ENCODE measurements around the gene TRIOBP. TPM values are rescaled to one million over a fixed set of nuclear protein-coding genes. Genes with fewer than 3 reads are reported as not detected.
A peak's percentile ranks its signal among the peaks of the same experiment; 100 is the strongest.

The TRIOBP gene
- total and polyA plus RNA-seq, 7 experiments from 2014 or later: 6.7 to 43.0 (median 22.9) TPM

- intact Hi-C loops (cut with micrococcal nuclease): no loop called here
Observed at GRCh38 chr22:37664249-37665101, 32.4 kb upstream of the TRIOBP start.

DNA sequence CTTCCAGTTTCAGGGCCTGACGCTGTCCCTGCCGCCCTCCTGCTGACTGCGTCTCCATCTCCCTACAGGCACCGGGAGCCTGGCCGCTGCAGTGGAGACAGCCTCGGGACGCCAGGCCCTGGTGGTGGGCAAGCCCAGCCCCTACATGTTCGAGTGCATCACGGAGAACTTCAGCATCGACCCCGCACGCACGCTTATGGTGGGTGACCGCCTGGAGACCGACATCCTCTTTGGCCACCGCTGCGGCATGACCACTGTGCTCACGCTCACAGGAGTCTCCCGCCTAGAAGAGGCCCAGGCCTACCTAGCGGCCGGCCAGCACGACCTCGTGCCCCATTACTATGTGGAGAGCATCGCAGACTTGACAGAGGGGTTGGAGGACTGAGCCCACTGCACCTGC lies 31.4 kb upstream of the TRIOBP start:
- POLR2A ChIA-PET: interaction anchor here (7.9 kb wide), 1 partner anchor 11 kb away, joined by 73 read pairs; the partner anchor contains the start of gene LGALS1

More at GRCh38 chr22:37664249-37665101, 32.4 kb upstream of the TRIOBP start:
- peaks cover 0 to 13% (median 0%) of the 10 kb centered on the region in 3 experiments for H3K36me3 ChIP-seq (ENCODE audit: control insufficient read depth in 2 of 3, insufficient read depth in 3 of 3, low read length in 3 of 3)
- no peaks in the 10 kb centered on the region for H3K27me3 ChIP-seq (ENCODE audit: control insufficient read depth in 2 of 2, insufficient read depth in 2 of 2, low read length in 2 of 2)
- CTCF ChIA-PET: interaction anchor here (0.6 to 2.0 kb wide), 4 partner anchors 16 to 151 kb away, joined by 3 to 14 read pairs (median 4); no protein-coding TSS in a partner anchor
- Mint-ChIP-seq H3K27me3 (no peaks in the 10 kb centered on the region), H3K9me3 (no peaks in the 10 kb centered on the region), H3K36me3 (peaks cover 0 to 4% (median 0%) of the 10 kb centered on the region in 5 donors), H3K4me3 (no peak overlapping the region), H3K4me1 (peaks cover 20 to 35% (median 31%) of the 10 kb centered on the region in 7 donors), H3K27ac (no peak overlapping the region)
- POLR2A ChIA-PET: interaction anchor here (1.2 to 7.9 kb wide), 2 partner anchors 8 to 12 kb away, joined by 3 to 73 read pairs; partner anchors contain the start of gene LGALS1
- H3K4me1 ChIP-seq (ENCODE audit: control insufficient read depth in 2 of 2, insufficient read depth in 2 of 2, low read length in 2 of 2): peaks cover 12 to 16% of the 10 kb centered on the region in 2 donors
- DNase-seq: no peak
- ATAC-seq: no peak
- H3K4me3 ChIP-seq (ENCODE audit: low read length): no peak overlapping the region
- no peaks in the 10 kb centered on the region for H3K9me3 ChIP-seq (ENCODE audit: control insufficient read depth in 2 of 3, low read length in 3 of 3)
- no peak overlapping the region for H3K27ac ChIP-seq (ENCODE audit: low read depth, low read length)

GRCh38 chr22:37669586-37669985 lies 27.3 kb upstream of the TRIOBP start:
- peaks cover 0 to 1% (median 0%) of the 10 kb centered on the region in 11 donors for H3K9me3 Mint-ChIP-seq
- intact Hi-C loops (cut with micrococcal nuclease): no loop called here
- no peaks in the 10 kb centered on the region for H3K27me3 Mint-ChIP-seq
- H3K27ac ChIP-seq (ENCODE audit: low read depth, low read length): no peak overlapping the region
- peaks cover 3 to 21% of the 10 kb centered on the region in 2 donors for H3K4me1 ChIP-seq (ENCODE audit: control insufficient read depth in 2 of 2, insufficient read depth in 2 of 2, low read length in 2 of 2)
- H3K27ac Mint-ChIP-seq: peak overlapping the region in 4 of 9 donors; percentile 18 to 69 (median 48)
- no peaks in the 10 kb centered on the region for H3K9me3 ChIP-seq (ENCODE audit: control insufficient read depth in 2 of 3, low read length in 3 of 3)
- ChIA-PET POLR2A (interaction anchor here (1.3 to 10.0 kb wide), 5 partner anchors 8 to 133 kb away, joined by 3 to 142 read pairs (median 5); partner anchors contain the start of genes NOL12 and PDXP), CTCF (interaction anchor here (0.7 to 1.6 kb wide), 4 partner anchors 9 to 36 kb away, joined by 3 to 6 read pairs (median 5); no protein-coding TSS in a partner anchor)
- H3K4me3 ChIP-seq (ENCODE audit: low read length): no peak overlapping the region
- H3K4me3 Mint-ChIP-seq: no peak overlapping the region
- no peaks in the 10 kb centered on the region for H3K27me3 ChIP-seq (ENCODE audit: control insufficient read depth in 2 of 2, insufficient read depth in 2 of 2, low read length in 2 of 2)
- peaks cover 9 to 47% (median 36%) of the 10 kb centered on the region in 7 donors for H3K4me1 Mint-ChIP-seq
- peaks cover 0 to 13% (median 0%) of the 10 kb centered on the region in 3 experiments for H3K36me3 ChIP-seq (ENCODE audit: control insufficient read depth in 2 of 3, insufficient read depth in 3 of 3, low read length in 3 of 3)
- peaks cover 0 to 5% (median 0%) of the 10 kb centered on the region in 5 donors for H3K36me3 Mint-ChIP-seq
- DNase-seq (no peak), ATAC-seq (no peak)

More for the DNA sequence above, 31.4 kb upstream of the TRIOBP start:
- Histone ChIP-seq H3K4me1 (ENCODE audit: control insufficient read depth in 2 of 2, insufficient read depth in 2 of 2, low read length in 2 of 2) (peaks cover 3 to 6% of the 10 kb centered on the region in 2 donors), H3K27ac (ENCODE audit: low read depth, low read length) (no peak overlapping the region), H3K9me3 (ENCODE audit: control insufficient read depth in 2 of 3, low read length in 3 of 3) (no peaks in the 10 kb centered on the region), H3K36me3 (ENCODE audit: control insufficient read depth in 2 of 3, insufficient read depth in 3 of 3, low read length in 3 of 3) (peaks cover 0 to 13% (median 0%) of the 10 kb centered on the region in 3 experiments), H3K4me3 (ENCODE audit: low read length) (no peak overlapping the region), H3K27me3 (ENCODE audit: control insufficient read depth in 2 of 2, insufficient read depth in 2 of 2, low read length in 2 of 2) (no peaks in the 10 kb centered on the region)
- Mint-ChIP-seq H3K27ac (no peak overlapping the region), H3K4me1 (peaks cover 10 to 28% (median 23%) of the 10 kb centered on the region in 7 donors), H3K36me3 (peaks cover 0 to 4% (median 0%) of the 10 kb centered on the region in 5 donors), H3K4me3 (no peak overlapping the region), H3K9me3 (no peaks in the 10 kb centered on the region), H3K27me3 (no peaks in the 10 kb centered on the region)
- CTCF ChIA-PET: no interaction called here
- intact Hi-C loops (cut with micrococcal nuclease): no loop called here
- DNase-seq (no peak), ATAC-seq (no peak)

- H3K4me1 ChIP-seq (ENCODE audit: control insufficient read depth in 2 of 2, insufficient read depth in 2 of 2, low read length in 2 of 2): peaks cover 14 to 33% of the 10 kb centered on the region in 2 donors
- Mint-ChIP-seq H3K36me3 (peaks cover 0 to 5% (median 0%) of the 10 kb centered on the region in 5 donors), H3K4me1 (peaks cover 9 to 64% (median 42%) of the 10 kb centered on the region in 7 donors), H3K4me3 (peak overlapping the region; percentile 3 to 75 (median 68)), H3K27me3 (no peaks in the 10 kb centered on the region), H3K27ac (peak overlapping the region; percentile 58 to 100 (median 87)), H3K9me3 (peaks cover 0 to 1% (median 0%) of the 10 kb centered on the region in 11 donors)
- ChIA-PET CTCF (interaction anchor here (1.1 to 2.1 kb wide), 4 partner anchors 9 to 29 kb away, joined by 5 to 10 read pairs (median 6); partner anchors contain the start of gene PDXP), POLR2A (interaction anchor here (1.0 to 10.0 kb wide), 7 partner anchors 8 to 64 kb away, joined by 3 to 142 read pairs (median 6); partner anchors contain the start of genes NOL12 and PDXP)
- H3K9me3 ChIP-seq (ENCODE audit: control insufficient read depth in 2 of 3, low read length in 3 of 3): no peaks in the 10 kb centered on the region
- no peak overlapping the region for H3K4me3 ChIP-seq (ENCODE audit: low read length)
- intact Hi-C loops (cut with micrococcal nuclease): loop anchor here in 1 of 2 donors (10.0 kb wide), 2 partner anchors 388 to 448 kb away; partner anchors contain the start of gene CYTH4
- H3K36me3 ChIP-seq (ENCODE audit: control insufficient read depth in 2 of 3, insufficient read depth in 3 of 3, low read length in 3 of 3): no peaks in the 10 kb centered on the region
- ATAC-seq (no peak), DNase-seq (peak in 5 of 9 donors; percentile 35 to 55 (median 46))
- no peaks in the 10 kb centered on the region for H3K27me3 ChIP-seq (ENCODE audit: control insufficient read depth in 2 of 2, insufficient read depth in 2 of 2, low read length in 2 of 2)
- H3K27ac ChIP-seq (ENCODE audit: low read depth, low read length): peak overlapping the region; percentile 45
Observed at GRCh38 chr22:37672206-37672919, 24.5 kb upstream of the TRIOBP start.

DNA sequence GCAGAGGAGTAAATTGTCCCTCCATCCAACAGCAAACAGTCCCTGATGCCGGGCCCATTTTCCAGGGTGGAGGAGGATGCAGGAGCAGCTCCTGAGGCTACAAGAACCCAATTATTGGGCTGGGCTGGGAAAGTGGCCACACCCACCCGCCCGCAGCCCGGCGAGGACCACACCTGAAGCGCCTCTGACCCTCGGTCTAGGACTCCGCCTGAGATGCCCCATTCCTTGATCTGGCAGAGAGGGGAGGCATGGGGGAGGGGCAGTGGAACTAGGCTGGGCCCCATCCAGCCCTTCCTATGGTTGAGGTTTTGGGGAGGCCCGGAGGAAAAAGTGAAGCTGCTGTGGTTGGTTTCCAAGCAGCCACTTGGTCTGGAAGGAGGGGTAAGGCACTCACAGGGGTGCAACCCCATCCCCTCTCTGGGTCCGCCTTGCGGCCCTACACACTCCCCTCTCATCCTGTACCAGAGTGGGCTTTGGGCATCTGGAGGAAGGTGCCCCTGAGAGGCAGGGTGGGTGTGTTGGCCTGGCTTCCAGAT lies 23.9 kb upstream of the TRIOBP start:
- Histone ChIP-seq H3K27ac (ENCODE audit: low read depth, low read length) (peak overlapping the region; percentile 45), H3K4me1 (ENCODE audit: control insufficient read depth in 2 of 2, insufficient read depth in 2 of 2, low read length in 2 of 2) (peaks cover 17 to 36% of the 10 kb centered on the region in 2 donors), H3K36me3 (ENCODE audit: control insufficient read depth in 2 of 3, insufficient read depth in 3 of 3, low read length in 3 of 3) (no peaks in the 10 kb centered on the region), H3K27me3 (ENCODE audit: control insufficient read depth in 2 of 2, insufficient read depth in 2 of 2, low read length in 2 of 2) (no peaks in the 10 kb centered on the region), H3K9me3 (ENCODE audit: control insufficient read depth in 2 of 3, low read length in 3 of 3) (no peaks in the 10 kb centered on the region), H3K4me3 (ENCODE audit: low read length) (no peak overlapping the region)
- no peak for DNase-seq
- intact Hi-C loops (cut with micrococcal nuclease): loop anchor here in 1 of 2 donors (10.0 kb wide), 2 partner anchors 388 to 448 kb away; partner anchors contain the start of gene CYTH4
- Mint-ChIP-seq H3K4me3 (peak overlapping the region in 8 of 10 donors; percentile 3 to 75 (median 68)), H3K9me3 (peaks cover 0 to 1% (median 0%) of the 10 kb centered on the region in 11 donors), H3K27me3 (no peaks in the 10 kb centered on the region), H3K27ac (peak overlapping the region; percentile 59 to 100 (median 93)), H3K4me1 (peaks cover 9 to 70% (median 47%) of the 10 kb centered on the region in 7 donors), H3K36me3 (peaks cover 0 to 7% (median 0%) of the 10 kb centered on the region in 5 donors)
- no peak for ATAC-seq
- CTCF ChIA-PET: no interaction called here
- POLR2A ChIA-PET: interaction anchor here (0.8 to 10.0 kb wide), 7 partner anchors 8 to 34 kb away, joined by 3 to 142 read pairs (median 18); partner anchors contain the start of genes NOL12, PDXP and SH3BP1
